Esophagus squamous epithelium (tissue), 5 donors: ENCODE results near the gene FAM193B. TPM values are rescaled to one million over a fixed set of nuclear protein-coding genes. Genes with fewer than 3 reads are reported as not detected.

Source experiments
- DNase-seq: peaks from one replicate; lab custom pipeline; 2025; lab: John Stamatoyannopoulos, UW
- H3K27ac ChIP-seq, 4 donors: fragments of 200-600 bp; sonication (generic); one replicate each; pipeline ENCODE4 v1.5.1; 2016 to 2019; ENCODE audit warnings: mild to moderate bottlenecking in 1 of 4
- H3K27me3 ChIP-seq, 4 donors: fragments of 200-600 bp; sonication (generic); 1 replicate in 3 of 4; 2 replicates in 1 of 4; pipeline versions ENCODE4 v1.5.1 to v1.6.0; 2017 to 2021; ENCODE audit warnings: antibody characterized with exemption in 1 of 4
- H3K36me3 ChIP-seq, 3 donors: fragments of 200-600 bp; sonication (generic); one replicate each; pipeline ENCODE4 v1.5.1; 2016 to 2019
- H3K4me1 ChIP-seq, 3 donors: fragments of 200-600 bp; sonication (generic); one replicate each; pipeline ENCODE4 v1.5.1; 2017 to 2019
- H3K4me3 ChIP-seq, 4 donors: fragments of 200-600 bp; sonication (generic); 1 replicate in 3 of 4; 2 replicates in 1 of 4; pipeline ENCODE4 v1.5.1; 2016 to 2019; ENCODE audit warnings: mild to moderate bottlenecking in 2 of 4, moderate library complexity in 1 of 4
- H3K9me3 ChIP-seq, 3 donors: fragments of 200-600 bp; sonication (generic); one replicate each; pipeline ENCODE4 v1.5.1; 2016 to 2019
- POLR2A ChIP-seq, 4 donors: fragments of 450-650 bp; IDR thresholded peaks; one replicate each; pipeline ENCODE4 v1.6.1; 2017; ENCODE audit warnings: antibody characterized with exemption in 4 of 4, mild to moderate bottlenecking in 4 of 4, moderate library complexity in 3 of 4
- WGBS, 2 donors: methylation state at CpG; one replicate each; pipeline ENCODE4 v1.1.5; 2018; 5-methylcytosine and 5-hydroxymethylcytosine counted together
- intact Hi-C: fragments of 100-400 bp; cut with DNase I; formaldehyde crosslinking; loops from one replicate; pipeline ENCODE4 v1.15.0; 2022
- total RNA-seq, 4 donors: library from RNA; depleted of rRNA; stranded (reverse); fragments of >200 nt; gene quantifications; one replicate each; pipeline ENCODE4 v1.1.0, GENCODE V29; 2016
- TF ChIP-seq, protein P1 (sequence below), 6 experiments: fragments of 450-650 bp in 4 of 6; fragments of 200-600 bp in 2 of 6; sonication (generic) in 2 of 6; IDR thresholded peaks; one replicate each; pipeline ENCODE4 v1.5.1; 2016 to 2019; ENCODE audit warnings: antibody characterized with exemption in 6 of 6, mild to moderate bottlenecking in 4 of 6, moderate library complexity in 4 of 6
- donor health status: DM: yes; HTN: yes; CAD: no.

Gene FAM193B
- total RNA-seq, 4 donors from 2014 or later: 28.5 to 52.1 (median 41.9) TPM

DNA sequence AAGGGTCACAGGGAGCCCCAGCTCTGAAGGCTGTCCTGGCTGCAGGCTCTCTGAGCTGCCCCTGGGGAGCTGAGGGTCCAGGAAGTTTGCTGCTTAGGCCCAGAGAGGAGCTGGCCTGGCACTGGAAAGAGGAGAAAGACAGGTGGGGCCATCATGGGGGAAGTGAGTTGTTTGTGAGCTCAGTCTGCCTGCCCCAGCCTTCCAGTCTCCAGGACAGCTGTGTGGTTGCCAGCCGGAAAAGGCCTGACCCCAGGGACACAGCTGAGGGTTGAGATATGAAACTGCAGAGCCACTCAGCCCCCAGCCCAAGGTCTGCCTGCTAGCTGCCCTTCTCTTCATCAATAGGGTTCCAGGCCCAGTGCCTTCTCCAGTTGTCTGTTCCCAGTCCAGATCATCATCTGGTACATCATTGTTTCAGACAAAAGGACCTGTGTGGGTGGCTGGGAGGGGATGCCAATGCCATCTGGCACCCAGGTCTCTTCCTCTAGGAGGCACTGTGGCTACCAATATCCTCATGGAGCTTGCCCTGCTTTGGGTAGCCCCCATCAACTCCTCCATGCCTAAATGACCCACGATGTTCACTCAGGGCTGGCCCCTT lies 33.3 kb downstream of the FAM193B start:
- H3K4me3 ChIP-seq: no peak overlapping the region
- no peaks in the 10 kb centered on the region for H3K9me3 ChIP-seq
- intact Hi-C loops: no loop called here
- DNase-seq: no peak
- peaks cover 2 to 36% (median 6%) of the 10 kb centered on the region in 3 donors for H3K4me1 ChIP-seq
- no peaks in the 10 kb centered on the region for H3K27me3 ChIP-seq
- no peak overlapping the region for H3K27ac ChIP-seq
- TF ChIP-seq, protein P1, sequence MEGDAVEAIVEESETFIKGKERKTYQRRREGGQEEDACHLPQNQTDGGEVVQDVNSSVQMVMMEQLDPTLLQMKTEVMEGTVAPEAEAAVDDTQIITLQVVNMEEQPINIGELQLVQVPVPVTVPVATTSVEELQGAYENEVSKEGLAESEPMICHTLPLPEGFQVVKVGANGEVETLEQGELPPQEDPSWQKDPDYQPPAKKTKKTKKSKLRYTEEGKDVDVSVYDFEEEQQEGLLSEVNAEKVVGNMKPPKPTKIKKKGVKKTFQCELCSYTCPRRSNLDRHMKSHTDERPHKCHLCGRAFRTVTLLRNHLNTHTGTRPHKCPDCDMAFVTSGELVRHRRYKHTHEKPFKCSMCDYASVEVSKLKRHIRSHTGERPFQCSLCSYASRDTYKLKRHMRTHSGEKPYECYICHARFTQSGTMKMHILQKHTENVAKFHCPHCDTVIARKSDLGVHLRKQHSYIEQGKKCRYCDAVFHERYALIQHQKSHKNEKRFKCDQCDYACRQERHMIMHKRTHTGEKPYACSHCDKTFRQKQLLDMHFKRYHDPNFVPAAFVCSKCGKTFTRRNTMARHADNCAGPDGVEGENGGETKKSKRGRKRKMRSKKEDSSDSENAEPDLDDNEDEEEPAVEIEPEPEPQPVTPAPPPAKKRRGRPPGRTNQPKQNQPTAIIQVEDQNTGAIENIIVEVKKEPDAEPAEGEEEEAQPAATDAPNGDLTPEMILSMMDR (IDR thresholded peaks at IDR 0.05): no peak
- TF ChIP-seq POLR2A (IDR thresholded peaks at IDR 0.05): no peak
- WGBS, 2 donors: 71 to 88% methylated on average over 2 of the region's 2 CpGs
- peaks cover 21 to 72% (median 24%) of the 10 kb centered on the region in 3 donors for H3K36me3 ChIP-seq

DNA sequence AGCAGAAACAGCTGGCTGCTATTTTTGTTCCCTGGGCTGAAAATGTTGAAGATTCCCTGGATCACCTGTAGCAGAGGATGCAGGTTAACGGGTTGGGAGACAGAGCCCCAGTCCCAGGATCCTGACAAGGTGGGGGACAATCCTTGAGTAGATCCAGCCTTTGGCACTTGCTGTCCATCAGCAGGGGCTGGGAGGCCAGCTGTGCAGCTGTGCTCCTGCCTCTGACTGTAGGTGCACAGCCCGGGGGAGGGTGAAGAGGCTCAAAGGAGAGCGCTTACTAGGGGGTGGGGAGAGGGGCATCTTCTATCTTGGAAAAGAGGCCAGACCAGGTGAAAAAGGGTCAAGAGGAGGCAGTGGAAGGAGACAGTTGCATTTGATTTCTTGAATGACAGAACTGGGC lies 34.1 kb downstream of the FAM193B start:
- TF ChIP-seq, protein P1 (IDR thresholded peaks at IDR 0.05): no peak
- no peak for TF ChIP-seq POLR2A (IDR thresholded peaks at IDR 0.05)
- intact Hi-C loops: no loop called here
- H3K4me1 ChIP-seq: peaks cover 10 to 39% (median 13%) of the 10 kb centered on the region in 3 donors
- H3K9me3 ChIP-seq: no peaks in the 10 kb centered on the region
- H3K36me3 ChIP-seq: peaks cover 15 to 70% (median 24%) of the 10 kb centered on the region in 3 donors
- no peaks in the 10 kb centered on the region for H3K27me3 ChIP-seq
- 82 to 92% methylated on average over 2 to 3 of the region's 3 CpGs for WGBS, 2 donors
- H3K4me3 ChIP-seq: no peak overlapping the region
- no peak overlapping the region for H3K27ac ChIP-seq
- no peak for DNase-seq

DNA sequence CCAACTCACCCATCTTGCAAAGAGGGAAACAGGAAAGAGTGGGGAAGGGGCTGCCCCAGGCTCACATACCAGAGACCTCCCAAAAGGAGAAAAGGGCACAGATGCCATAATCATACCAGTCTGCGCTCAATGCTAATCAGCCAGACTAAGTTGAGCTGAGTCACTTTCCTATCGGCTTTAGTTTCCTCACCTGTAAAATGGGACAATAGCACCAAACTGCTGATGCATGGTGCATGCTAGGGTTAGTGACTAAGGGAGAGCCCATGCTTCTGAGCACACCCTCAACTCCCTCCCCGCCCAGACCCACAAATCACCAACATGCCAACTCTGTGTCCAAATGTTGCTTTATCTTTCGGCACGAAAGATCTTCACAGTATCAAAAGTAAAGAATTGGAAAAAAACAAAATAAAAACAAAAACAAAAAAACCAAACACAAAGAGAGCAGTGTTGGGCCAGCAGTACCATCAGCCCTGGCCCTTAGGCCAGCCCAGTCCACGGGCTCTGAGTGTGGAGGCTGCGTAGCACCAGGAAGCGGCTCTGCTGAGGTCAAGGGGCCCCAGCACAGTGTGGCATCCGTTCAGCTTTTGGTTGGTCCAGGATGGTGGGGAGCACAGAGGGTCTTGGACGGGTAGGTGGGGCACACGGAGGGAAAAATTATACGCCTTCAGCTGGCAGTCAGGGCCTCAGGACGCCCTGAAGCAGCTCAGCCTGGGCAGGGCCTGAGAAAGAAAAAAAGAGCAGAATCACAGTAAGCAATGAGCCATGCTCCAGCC lies 34.7 kb downstream of the FAM193B start:
- intact Hi-C loops: no loop called here

DNA sequence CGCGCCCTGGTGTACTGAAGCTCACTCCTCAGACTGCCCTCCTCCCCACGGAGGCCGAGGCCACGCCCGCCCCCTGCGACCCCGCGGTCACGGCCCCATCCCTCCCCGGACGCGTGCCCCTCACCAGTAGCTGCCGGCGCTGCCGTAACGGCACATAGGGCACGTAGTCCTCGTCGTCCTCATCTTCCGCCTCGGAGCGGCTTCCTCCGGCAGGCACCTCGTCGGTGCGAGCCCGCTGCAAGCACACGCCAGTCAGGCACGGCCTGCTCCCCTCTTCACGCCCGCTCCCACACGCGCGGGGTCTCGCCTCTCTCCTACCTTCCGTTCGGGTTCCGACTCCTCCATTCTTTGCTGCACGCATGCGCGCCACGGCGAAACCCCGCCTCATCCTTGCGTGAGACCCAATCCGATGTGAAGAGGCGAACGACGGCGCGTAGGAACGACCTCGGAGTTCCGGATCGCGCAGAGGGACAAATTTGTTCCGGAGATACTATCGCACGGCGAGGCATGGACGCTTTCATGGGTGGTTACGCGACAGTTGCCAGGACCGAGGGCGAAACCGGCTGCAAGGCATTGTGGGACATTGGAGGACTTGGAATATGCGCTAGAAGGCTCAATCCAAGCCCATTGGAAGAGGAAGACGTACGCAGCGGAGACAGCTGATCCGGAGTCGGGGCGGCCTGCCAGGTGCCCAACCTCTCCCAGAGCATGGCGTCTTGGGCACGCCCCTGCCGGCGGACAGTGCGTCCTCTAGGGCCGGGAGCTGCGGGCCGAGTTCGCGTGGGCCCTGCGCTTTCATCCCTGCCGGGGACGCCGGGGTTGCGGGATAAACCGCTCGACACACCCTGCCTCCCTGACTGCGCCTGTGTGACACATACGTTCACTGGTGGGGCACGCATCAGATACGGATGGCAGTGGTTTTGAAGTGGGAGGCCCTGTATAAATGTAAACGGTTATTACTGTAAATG lies 37.5 kb downstream of the FAM193B start, which contains the start of gene DDX41:
Gene DDX41 (minus strand): TSS at position 361 of the 968 bp plus-strand sequence. CDS start 16 bp downstream, at position 345.
- peak; percentile 84 for DNase-seq
- TF ChIP-seq, protein P1 (IDR thresholded peaks at IDR 0.05): peak in 4 of 6 experiments; percentile 3 to 31 (median 30)
- TF ChIP-seq POLR2A (IDR thresholded peaks at IDR 0.05): peak in 3 of 4 donors; percentile 9 to 46 (median 16)
- intact Hi-C loops: no loop called here

More for the DNA sequence above, 34.7 kb downstream of the FAM193B start:
- Histone ChIP-seq H3K9me3 (no peaks in the 10 kb centered on the region), H3K27ac (peak overlapping the region in 1 of 4 donors; percentile 14), H3K36me3 (peaks cover 15 to 70% (median 24%) of the 10 kb centered on the region in 3 donors), H3K4me3 (no peak overlapping the region), H3K4me1 (peaks cover 14 to 39% (median 14%) of the 10 kb centered on the region in 3 donors), H3K27me3 (no peaks in the 10 kb centered on the region)
- WGBS, 2 donors: 72 to 85% methylated on average over 11 to 13 of the region's 13 CpGs
- no peak for TF ChIP-seq POLR2A (IDR thresholded peaks at IDR 0.05)
- TF ChIP-seq, protein P1 (IDR thresholded peaks at IDR 0.05): no peak
- no peak for DNase-seq

More for the DNA sequence above, 37.5 kb downstream of the FAM193B start, which contains the start of gene DDX41:
- Histone ChIP-seq H3K27me3 (no peaks in the 10 kb centered on the region), H3K4me3 (peak within 1 kb of the TSS; percentile 80 to 96 (median 91)), H3K9me3 (no peaks in the 10 kb centered on the region), H3K4me1 (peaks cover 14 to 39% (median 15%) of the 10 kb centered on the region in 3 donors), H3K27ac (peak within 1 kb of the TSS; percentile 87 to 93 (median 92)), H3K36me3 (peaks cover 14 to 70% (median 34%) of the 10 kb centered on the region in 3 donors)
- 0% methylated on average over 4 to 10 of the region's 96 CpGs for WGBS, 2 donors
